HepG2 (cell line): ENCODE data around the gene ITGAE.
"Not testable (repeated sequence)": the region's sequence is repeated elsewhere in the genome, so short reads cannot be mapped to it uniquely, and the experiment has no call there.

Experiments used
- ARID3A ChIP-seq: IDR thresholded peaks from 2 replicates; pipeline ENCODE4 v1.6.1; 2012; ENCODE audit warnings: low read depth, low read length, improper control_type of control experiment
- CTCF ChIP-seq: sonication (generic); formaldehyde crosslinking; IDR thresholded peaks from 2 replicates; pipeline ENCODE4 v1.5.0; 2020; ENCODE audit warnings: mild to moderate bottlenecking, missing genetic modification reagents, moderate library complexity
- MXI1 ChIP-seq: IDR thresholded peaks from 3 replicates; pipeline ENCODE4 v1.6.1; 2012; ENCODE audit warnings: low read depth, low read length, inconsistent platforms, borderline replicate concordance
- PLSCR1 ChIP-seq: sonication (generic); formaldehyde crosslinking; IDR thresholded peaks from 2 replicates; pipeline ENCODE4 v1.5.0; 2020; ENCODE audit warnings: missing genetic modification reagents, mild to moderate bottlenecking, borderline replicate concordance

- not testable (repeated sequence) for TF ChIP-seq CTCF; ARID3A; MXI1; PLSCR1 (CRISPR knock-in tag)
These were observed 98.9 kb downstream of the ITGAE start for GRCh38 chr17:3702041-3702539.
